IPS-18c (cell line): ENCODE measurements around the gene RNASE7.

Source experiments
- H3K4me3 ChIP-seq: 2 replicates; pipeline ENCODE4 v1.7.0; 2013; ENCODE audit warnings: low read depth, mild to moderate bottlenecking, low read length, moderate library complexity; ENCODE audit not compliant: insufficient read depth
- H3K9me3 ChIP-seq: one replicate; pipeline ENCODE4 v1.6.1; 2013; ENCODE audit warnings: mild to moderate bottlenecking, low read length, moderate library complexity; ENCODE audit not compliant: control insufficient read depth, insufficient read depth

RNASE7 gene

GRCh38 chr14:21089877-21090193 lies 47.7 kb downstream of the RNASE7 start:
- Histone ChIP-seq H3K9me3 (no peaks in the 10 kb centered on the region), H3K4me3 (no peak overlapping the region)

GRCh38 chr14:21090194-21090939 lies 48.2 kb downstream of the RNASE7 start:
- H3K4me3 ChIP-seq: no peak overlapping the region
- no peaks in the 10 kb centered on the region for H3K9me3 ChIP-seq

- Histone ChIP-seq H3K4me3 (no peak overlapping the region), H3K9me3 (no peaks in the 10 kb centered on the region)
Measured at GRCh38 chr14:21090940-21091663, 48.9 kb downstream of the RNASE7 start.

GRCh38 chr14:21091821-21092272 lies 49.7 kb downstream of the RNASE7 start:
- no peak overlapping the region for H3K4me3 ChIP-seq

GRCh38 chr14:21092273-21093011 lies 50.3 kb downstream of the RNASE7 start:
- H3K9me3 ChIP-seq: no peaks in the 10 kb centered on the region

More at GRCh38 chr14:21091821-21092272, 49.7 kb downstream of the RNASE7 start:
- no peaks in the 10 kb centered on the region for H3K9me3 ChIP-seq

GRCh38 chr14:21093018-21093417 lies 50.9 kb downstream of the RNASE7 start:
- Histone ChIP-seq H3K9me3 (no peaks in the 10 kb centered on the region), H3K4me3 (no peak overlapping the region)

More at GRCh38 chr14:21092273-21093011, 50.3 kb downstream of the RNASE7 start:
- H3K4me3 ChIP-seq: no peak overlapping the region
